Stomach (tissue), 9 donors: ENCODE results near the gene PGA4. TPM values are rescaled to one million over a fixed set of nuclear protein-coding genes. Genes with fewer than 3 reads are reported as not detected.
"Not testable (repeated sequence)": the region's sequence is repeated elsewhere in the genome, so short reads cannot be mapped to it uniquely, and the experiment has no call there.

Experiments used
- DNase-seq, 2 donors: peaks; one replicate each; pipeline versions ENCODE4 v3.0.0 to v3.0.0-alpha.2; 2013 to 2019
- H3K27ac ChIP-seq, 5 donors: fragments of 200-600 bp in 4 of 5; sonication (generic) in 4 of 5; one replicate each; pipeline ENCODE4 v1.5.1; 2013 to 2019; ENCODE audit warnings: mild to moderate bottlenecking in 1 of 5, moderate library complexity in 1 of 5
- H3K27me3 ChIP-seq, 3 donors: fragments of 200-600 bp; sonication (generic); one replicate each; pipeline ENCODE4 v1.5.1; 2017 to 2019; ENCODE audit warnings: mixed run types in 1 of 3
- H3K36me3 ChIP-seq, 4 donors: fragments of 200-600 bp; sonication (generic); 1 replicate in 3 of 4; 2 replicates in 1 of 4; pipeline ENCODE4 v1.5.1; 2016 to 2019
- H3K4me1 ChIP-seq, 4 donors: fragments of 200-600 bp; sonication (generic); one replicate each; pipeline ENCODE4 v1.5.1; 2016 to 2019
- H3K4me3 ChIP-seq, 4 donors: fragments of 200-600 bp; sonication (generic) in 3 of 4; one replicate each; pipeline ENCODE4 v1.5.1; 2016 to 2019; ENCODE audit warnings: mild to moderate bottlenecking in 1 of 4
- H3K9me3 ChIP-seq, 4 donors: fragments of 200-600 bp; sonication (generic); one replicate each; pipeline ENCODE4 v1.5.1; 2016 to 2019
- POLR2AphosphoS5 ChIP-seq, 3 donors: sonication (generic); formaldehyde crosslinking; IDR thresholded peaks; one replicate each; pipeline ENCODE4 v1.6.1; 2016; ENCODE audit warnings: antibody characterized with exemption in 3 of 3
- WGBS, 5 donors: extraction: QIAGEN DNeasy Blood & Tissue Kit in 3 of 5; methylation state at CpG; one replicate each; pipeline versions ENCODE4 v1.1.5 to v1.1.7; 2013 to 2018; 5-methylcytosine and 5-hydroxymethylcytosine counted together
- intact Hi-C: fragments of 100-400 bp; cut with DNase I; formaldehyde crosslinking; loops from one replicate; pipeline ENCODE4 v1.15.1; 2023; ENCODE audit warnings: low total_unique reads
- polyA plus RNA-seq, 3 donors: library from polyadenylated mRNA; stranded (reverse); fragments of 200-250 nt; gene quantifications; one replicate each; pipeline ENCODE4 v1.2.3, GENCODE V29; 2013
- total RNA-seq, 5 donors: library from RNA; depleted of rRNA; stranded (reverse); fragments of >200 nt; gene quantifications; one replicate each; pipeline versions ENCODE4 v1.1.0 to v1.2.3, GENCODE V29; 2014 to 2016
- donor health status: healthy with polysubstance abuse.
- donor health status: Bipolar disorder and iron deficiency.
- donor health status: healthy.

The PGA4 gene
- total and polyA plus RNA-seq, 8 donors, result 386 to 107,207 (median 16,893) TPM

- H3K27ac ChIP-seq, H3K4me3 ChIP-seq, H3K4me1 ChIP-seq, intact Hi-C loops, DNase-seq, H3K36me3 ChIP-seq, H3K27me3 ChIP-seq, H3K9me3 ChIP-seq: not testable (repeated sequence)
- WGBS, 5 donors, result 42 to 73% (median 58%) methylated on average over 7 of the region's 10 CpGs
- peak in 2 of 3 donors; percentile 50 to 72 for TF ChIP-seq POLR2AphosphoS5 (IDR thresholded peaks at IDR 0.05)
Measured at GRCh38 chr11:61211327-61211952, 10.7 kb upstream of the PGA4 start.

DNA sequence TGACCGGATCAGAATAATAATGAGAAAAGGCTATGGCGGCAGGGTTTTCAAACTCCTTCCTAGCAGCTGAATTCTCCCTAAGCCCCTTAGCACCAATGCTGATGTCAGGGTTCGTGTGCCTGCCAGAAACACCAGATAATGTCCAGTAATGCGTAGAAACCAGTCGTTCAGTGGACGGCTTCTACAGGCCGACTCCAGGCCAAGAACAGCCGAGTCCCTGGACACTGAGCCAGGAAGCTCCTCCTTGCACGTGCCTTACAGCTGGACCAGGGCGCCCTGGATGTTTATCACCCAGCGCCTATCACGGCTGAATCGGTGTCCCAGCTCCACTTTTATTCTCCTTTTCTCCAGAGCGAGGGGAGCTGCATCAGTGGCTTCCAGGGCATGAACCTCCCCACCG is 9.9 kb upstream of the PGA4 start:
- H3K27me3 ChIP-seq, H3K4me3 ChIP-seq, H3K9me3 ChIP-seq, intact Hi-C loops, DNase-seq, H3K36me3 ChIP-seq, H3K4me1 ChIP-seq, H3K27ac ChIP-seq: not testable (repeated sequence)
- WGBS, 5 donors, result no CpG with 5 or more reads among the region's 15 CpGs

DNA sequence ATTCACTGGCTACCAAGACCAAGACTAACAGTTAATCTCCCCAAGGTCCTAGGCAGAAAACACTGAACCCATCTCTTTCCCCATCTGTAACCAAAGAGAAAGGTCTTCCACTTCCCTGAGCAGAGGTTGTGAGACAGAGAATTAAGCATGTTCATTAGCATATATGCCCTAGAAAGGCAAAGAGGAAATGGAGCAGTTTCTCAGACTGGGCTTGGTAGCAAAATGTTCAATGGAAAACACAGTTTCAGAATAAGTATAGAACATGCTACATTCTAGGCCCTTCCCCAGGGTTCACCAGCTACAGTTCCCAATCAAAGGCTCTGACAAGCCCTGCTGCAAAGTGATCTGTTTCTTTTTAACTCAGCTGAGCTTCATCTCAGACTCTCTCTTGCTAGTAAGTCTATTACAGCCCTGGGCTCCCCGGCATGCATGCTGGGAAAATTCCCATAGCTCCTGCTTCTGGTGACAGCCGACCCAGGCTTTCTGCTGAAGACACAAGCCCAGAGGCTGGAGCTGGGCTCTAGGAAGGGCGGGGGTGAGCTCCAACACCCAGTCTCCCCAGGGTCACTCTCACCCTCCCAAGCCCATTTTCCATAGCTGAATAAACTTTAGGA is 8.3 kb upstream of the PGA4 start:
- H3K4me1 ChIP-seq, H3K27me3 ChIP-seq, H3K4me3 ChIP-seq, H3K9me3 ChIP-seq, intact Hi-C loops, H3K36me3 ChIP-seq, DNase-seq, H3K27ac ChIP-seq: not testable (repeated sequence)
- WGBS, 5 donors, result no CpG with 5 or more reads among the region's 3 CpGs

DNA sequence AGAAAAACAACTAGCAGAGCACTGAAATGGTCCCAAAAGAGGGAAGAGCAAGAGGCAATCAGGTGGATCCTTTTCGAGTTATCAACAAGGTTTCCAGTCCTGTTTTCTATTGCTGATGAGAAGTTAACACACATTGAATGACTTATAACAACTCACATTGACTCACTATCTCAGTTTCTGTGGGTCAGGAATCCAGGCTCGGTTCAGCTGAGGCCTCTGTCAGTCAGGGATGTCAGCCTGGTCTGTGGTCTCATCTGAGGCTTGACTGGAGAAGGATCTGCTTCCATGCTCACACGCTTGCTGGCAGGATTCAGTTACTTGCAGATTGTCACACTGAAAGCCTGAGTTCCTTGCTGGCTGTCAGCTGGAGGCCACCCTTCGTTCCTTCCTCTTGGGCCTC is 3.8 kb upstream of the PGA4 start:
- DNase-seq, H3K27me3 ChIP-seq, intact Hi-C loops, H3K9me3 ChIP-seq, H3K4me1 ChIP-seq, H3K4me3 ChIP-seq, H3K36me3 ChIP-seq, H3K27ac ChIP-seq: not testable (repeated sequence)
- WGBS, 5 donors, result no CpG with 5 or more reads among the region's 4 CpGs

- H3K4me1 ChIP-seq, H3K36me3 ChIP-seq, DNase-seq, H3K9me3 ChIP-seq, H3K27me3 ChIP-seq, H3K27ac ChIP-seq, H3K4me3 ChIP-seq, intact Hi-C loops: not testable (repeated sequence)
- WGBS, 5 donors, result 88 to 93% (median 91%) methylated on average over 5 of the region's 5 CpGs
Measured at GRCh38 chr11:61219016-61219415, 3.1 kb upstream of the PGA4 start.

GRCh38 chr11:61222692-61223091 is 545 bp downstream of the PGA4 start:
- H3K4me1 ChIP-seq, H3K9me3 ChIP-seq, H3K36me3 ChIP-seq, DNase-seq, H3K4me3 ChIP-seq, H3K27me3 ChIP-seq, H3K27ac ChIP-seq, intact Hi-C loops: not testable (repeated sequence)
- no CpG with 5 or more reads among the region's 5 CpGs for WGBS, 5 donors

DNA sequence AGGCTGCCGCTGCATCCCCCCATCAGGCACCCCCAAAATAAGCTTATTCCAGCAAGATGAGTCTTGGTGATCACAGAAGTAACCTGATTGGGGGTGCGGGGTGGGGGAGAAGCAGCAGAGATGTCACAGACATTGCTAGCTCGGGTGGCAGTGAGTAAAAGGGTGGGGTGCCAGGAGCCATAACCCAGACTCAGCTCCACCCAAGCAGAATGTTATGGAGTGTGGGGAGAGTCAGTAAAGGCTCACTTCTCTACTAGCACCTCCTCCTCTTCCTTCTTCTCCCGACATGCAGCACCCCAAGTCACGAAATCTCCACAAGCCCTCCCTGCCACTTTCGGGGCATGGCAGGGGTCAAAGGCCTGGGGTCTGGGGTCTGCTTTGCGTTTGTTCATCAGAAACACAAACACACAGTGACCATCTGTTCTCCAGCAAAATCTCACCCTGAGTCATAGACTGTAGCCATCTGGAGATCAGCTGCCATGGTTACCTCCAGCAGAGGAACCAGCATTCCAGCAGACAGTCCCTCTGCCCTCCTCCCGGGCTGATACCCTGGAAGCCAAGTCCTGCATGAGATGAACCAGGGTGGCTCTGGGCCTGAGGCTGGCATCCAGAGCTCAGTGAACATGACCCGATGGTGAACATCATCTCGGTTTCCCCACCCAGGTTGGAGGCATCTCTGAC is 4.5 kb downstream of the PGA4 start:
- H3K36me3 ChIP-seq, intact Hi-C loops, DNase-seq, H3K27me3 ChIP-seq, H3K4me1 ChIP-seq, H3K9me3 ChIP-seq, H3K27ac ChIP-seq, H3K4me3 ChIP-seq: not testable (repeated sequence)
- WGBS, 5 donors, result no CpG with 5 or more reads among the region's 10 CpGs

DNA sequence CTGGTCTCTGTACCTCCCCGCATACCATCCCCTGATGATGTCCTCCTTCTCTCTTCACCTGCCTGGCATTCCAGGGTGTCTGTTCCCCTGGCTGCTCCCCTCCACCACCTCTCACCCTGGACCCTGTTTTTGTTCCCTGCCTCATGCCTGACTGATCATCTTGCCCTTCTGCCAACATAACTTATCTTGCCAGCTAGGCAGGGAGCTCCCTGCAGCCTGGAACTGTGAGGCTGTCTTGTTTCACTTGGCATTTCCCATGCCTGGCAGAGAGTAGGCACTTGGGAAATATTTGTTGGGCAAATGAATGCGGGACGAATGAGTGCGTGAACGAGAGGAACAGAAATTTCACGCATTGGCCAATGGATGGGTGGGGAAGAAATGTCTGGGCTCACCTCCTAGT is 7.3 kb downstream of the PGA4 start:
- H3K27me3 ChIP-seq, H3K27ac ChIP-seq, intact Hi-C loops, H3K36me3 ChIP-seq, DNase-seq, H3K4me1 ChIP-seq, H3K9me3 ChIP-seq, H3K4me3 ChIP-seq: not testable (repeated sequence)
- no CpG with 5 or more reads among the region's 6 CpGs for WGBS, 5 donors

- H3K36me3 ChIP-seq, H3K4me3 ChIP-seq, H3K4me1 ChIP-seq, H3K9me3 ChIP-seq, H3K27me3 ChIP-seq, intact Hi-C loops, H3K27ac ChIP-seq, DNase-seq: not testable (repeated sequence)
- no CpG with 5 or more reads among the region's 15 CpGs for WGBS, 5 donors
Measured at GRCh38 chr11:61231033-61231432, 8.9 kb downstream of the PGA4 start.
